ENCODE measurements around the gene DGLUCY.

The DGLUCY gene

GRCh38 chr14:91271639-91272038 lies 157.8 kb downstream of the DGLUCY start:
- no peak for TF ChIP-seq CTCF (IDR thresholded peaks at IDR 0.05; ENCODE audit: insufficient read depth, low read depth, low read length, missing control alignments)
- H3K4me3 ChIP-seq (ENCODE audit: low read length), result no peak overlapping the region
- DNase-seq (ENCODE audit: low read depth), result no peak

GRCh38 chr14:91272341-91273272 lies 158.7 kb downstream of the DGLUCY start:
- DNase-seq (ENCODE audit: low read depth), result no peak
- H3K4me3 ChIP-seq (ENCODE audit: low read length), result no peak overlapping the region

GRCh38 chr14:91273273-91273884 lies 159.5 kb downstream of the DGLUCY start:
- DNase-seq (ENCODE audit: low read depth), result no peak
- TF ChIP-seq CTCF (IDR thresholded peaks at IDR 0.05; ENCODE audit: insufficient read depth, low read depth, low read length, missing control alignments), result no peak
- H3K4me3 ChIP-seq (ENCODE audit: low read length), result no peak overlapping the region

More at GRCh38 chr14:91272341-91273272, 158.7 kb downstream of the DGLUCY start:
- no peak for TF ChIP-seq CTCF (IDR thresholded peaks at IDR 0.05; ENCODE audit: insufficient read depth, low read depth, low read length, missing control alignments)

GRCh38 chr14:91273885-91274273 lies 160.0 kb downstream of the DGLUCY start:
- no peak for TF ChIP-seq CTCF (IDR thresholded peaks at IDR 0.05; ENCODE audit: insufficient read depth, low read depth, low read length, missing control alignments)
- no peak for DNase-seq (ENCODE audit: low read depth)
- H3K4me3 ChIP-seq (ENCODE audit: low read length), result no peak overlapping the region

GRCh38 chr14:91274796-91275195 lies 160.9 kb downstream of the DGLUCY start:
- TF ChIP-seq CTCF (IDR thresholded peaks at IDR 0.05; ENCODE audit: insufficient read depth, low read depth, low read length, missing control alignments), result no peak
- H3K4me3 ChIP-seq (ENCODE audit: low read length), result no peak overlapping the region
- DNase-seq (ENCODE audit: low read depth), result no peak

All from epithelial cell of esophagus (primary cell).